Measurements from ENCODE around the gene KYAT1. TPM values are rescaled to one million over a fixed set of nuclear protein-coding genes. Genes with fewer than 3 reads are reported as not detected.

Gene KYAT1
- total and polyA plus RNA-seq, 2 of the 13 experiments (the other 11 are each of a cell fraction or from before 2014, with no cell fraction given), result 9.2 to 46.5 TPM

GRCh38 chr9:128863647-128864046, 18.1 kb downstream of the KYAT1 start (continued):
- TF ChIP-seq MLXIP (CRISPR knock-in tag; IDR thresholded peaks at IDR 0.05; ENCODE audit: borderline replicate concordance), result no peak
- TF ChIP-seq SMAD1 (CRISPR knock-in tag; IDR thresholded peaks at IDR 0.05; ENCODE audit: borderline replicate concordance, low read depth), result no peak
- TF ChIP-seq ZNF143 (CRISPR knock-in tag; IDR thresholded peaks at IDR 0.05), result peak; percentile 36; the same call in 1 of the 2 replicates
- TF ChIP-seq ZNF674 (CRISPR knock-in tag; IDR thresholded peaks at IDR 0.05; ENCODE audit: low read depth), result no peak
- peak; percentile 20; the same call in 1 of the 2 replicates for TF ChIP-seq PHF8 (CRISPR knock-in tag; IDR thresholded peaks at IDR 0.05)
- TF ChIP-seq ATRX (CRISPR knock-in tag; IDR thresholded peaks at IDR 0.05; ENCODE audit: borderline replicate concordance), result no peak
- TF ChIP-seq YEATS4 (CRISPR knock-in tag; IDR thresholded peaks at IDR 0.05; ENCODE audit: borderline replicate concordance), result no peak
- TF ChIP-seq MAFK (conservative IDR thresholded peaks at IDR 0.05 in 1 of 2, IDR thresholded peaks at IDR 0.05 in 1 of 2; ENCODE audit: low read length in 2 of 2), result no peak
- TF ChIP-seq MIXL1 (CRISPR knock-in tag; IDR thresholded peaks at IDR 0.05), result peak; percentile 36; the same call in 1 of the 2 replicates
- TF ChIP-seq POLR2AphosphoS2 (IDR thresholded peaks at IDR 0.05; ENCODE audit: low read depth, low read length), result no peak
- TF ChIP-seq ZUFSP (CRISPR knock-in tag; IDR thresholded peaks at IDR 0.05; ENCODE audit: borderline replicate concordance), result no peak
- TF ChIP-seq ZNF720 (CRISPR knock-in tag; IDR thresholded peaks at IDR 0.05), result no peak
- TF ChIP-seq ZNF607 (CRISPR knock-in tag; IDR thresholded peaks at IDR 0.05; ENCODE audit: borderline replicate concordance), result 0 out of 2 replicates have a peak, but pooled peaks have one; percentile 59
- TF ChIP-seq PRDM4 (CRISPR knock-in tag; IDR thresholded peaks at IDR 0.05; ENCODE audit: borderline replicate concordance), result no peak
- peak; percentile 15; the same call in 1 of the 2 replicates for TF ChIP-seq RXRB (CRISPR knock-in tag; IDR thresholded peaks at IDR 0.05; ENCODE audit: borderline replicate concordance)
- TF ChIP-seq ZFP62 (CRISPR knock-in tag; IDR thresholded peaks at IDR 0.05), result no peak
- TF ChIP-seq ZMYM2 (CRISPR knock-in tag; IDR thresholded peaks at IDR 0.05), result no peak
- TF ChIP-seq SYNCRIP (IDR thresholded peaks at IDR 0.05; ENCODE audit: insufficient read depth, low read depth, low read length), result no peak
- no peak for TF ChIP-seq CEBPZ (IDR thresholded peaks at IDR 0.05; ENCODE audit: low read length)
